ENCODE data around the gene KCNN1.
"Not testable (repeated sequence)": the region's sequence is repeated elsewhere in the genome, so short reads cannot be mapped to it uniquely, and the experiment has no call there.

Gene KCNN1

DNA sequence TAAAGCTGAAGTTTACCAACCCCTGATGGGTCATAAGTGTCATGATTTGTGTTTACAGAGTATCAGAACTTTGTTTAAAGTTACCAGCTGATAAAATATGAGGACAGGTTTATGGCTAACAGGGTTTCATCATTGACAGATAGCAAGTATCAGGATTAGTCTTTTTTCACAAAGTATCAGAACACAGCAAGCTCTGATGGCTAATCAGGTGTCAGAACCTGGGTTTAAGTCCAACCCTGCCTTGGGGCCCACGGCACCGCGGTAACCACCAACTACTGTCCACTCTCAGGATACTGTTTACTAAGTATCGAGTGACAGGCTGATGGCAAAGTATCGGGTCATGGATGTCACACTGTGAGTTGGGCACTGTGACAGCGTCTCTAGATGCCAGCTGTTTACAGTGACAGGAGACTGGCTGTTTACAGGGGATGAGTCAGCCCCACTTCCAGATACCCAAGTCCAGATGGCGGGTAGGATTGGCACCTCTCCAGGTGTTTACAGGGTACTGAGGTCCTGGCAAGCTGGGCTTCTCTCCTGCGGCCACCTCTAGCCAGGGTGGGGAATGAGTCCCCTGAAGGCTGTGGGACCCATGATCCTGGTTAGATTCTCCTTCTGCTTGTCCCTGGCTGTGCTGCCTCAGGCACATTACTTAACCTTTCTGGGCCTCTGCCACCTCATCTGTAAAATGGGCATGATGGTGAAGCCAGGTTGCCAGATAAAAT, 62.9 kb downstream of the KCNN1 start:
- TF ChIP-seq, protein P1, sequence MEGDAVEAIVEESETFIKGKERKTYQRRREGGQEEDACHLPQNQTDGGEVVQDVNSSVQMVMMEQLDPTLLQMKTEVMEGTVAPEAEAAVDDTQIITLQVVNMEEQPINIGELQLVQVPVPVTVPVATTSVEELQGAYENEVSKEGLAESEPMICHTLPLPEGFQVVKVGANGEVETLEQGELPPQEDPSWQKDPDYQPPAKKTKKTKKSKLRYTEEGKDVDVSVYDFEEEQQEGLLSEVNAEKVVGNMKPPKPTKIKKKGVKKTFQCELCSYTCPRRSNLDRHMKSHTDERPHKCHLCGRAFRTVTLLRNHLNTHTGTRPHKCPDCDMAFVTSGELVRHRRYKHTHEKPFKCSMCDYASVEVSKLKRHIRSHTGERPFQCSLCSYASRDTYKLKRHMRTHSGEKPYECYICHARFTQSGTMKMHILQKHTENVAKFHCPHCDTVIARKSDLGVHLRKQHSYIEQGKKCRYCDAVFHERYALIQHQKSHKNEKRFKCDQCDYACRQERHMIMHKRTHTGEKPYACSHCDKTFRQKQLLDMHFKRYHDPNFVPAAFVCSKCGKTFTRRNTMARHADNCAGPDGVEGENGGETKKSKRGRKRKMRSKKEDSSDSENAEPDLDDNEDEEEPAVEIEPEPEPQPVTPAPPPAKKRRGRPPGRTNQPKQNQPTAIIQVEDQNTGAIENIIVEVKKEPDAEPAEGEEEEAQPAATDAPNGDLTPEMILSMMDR (IDR thresholded peaks at IDR 0.05; ENCODE audit: low read depth, low read length) = no peak
- H3K4me3 ChIP-seq (ENCODE audit: low read depth, low read length) = no peak overlapping the region
- DNase-seq = peak; percentile 85
- no peaks in the 10 kb centered on the region for H3K27me3 ChIP-seq
- H3K36me3 ChIP-seq = no peaks in the 10 kb centered on the region
- no peaks in the 10 kb centered on the region for H3K9me3 ChIP-seq
- H3K4me1 ChIP-seq = no peaks in the 10 kb centered on the region

DNA sequence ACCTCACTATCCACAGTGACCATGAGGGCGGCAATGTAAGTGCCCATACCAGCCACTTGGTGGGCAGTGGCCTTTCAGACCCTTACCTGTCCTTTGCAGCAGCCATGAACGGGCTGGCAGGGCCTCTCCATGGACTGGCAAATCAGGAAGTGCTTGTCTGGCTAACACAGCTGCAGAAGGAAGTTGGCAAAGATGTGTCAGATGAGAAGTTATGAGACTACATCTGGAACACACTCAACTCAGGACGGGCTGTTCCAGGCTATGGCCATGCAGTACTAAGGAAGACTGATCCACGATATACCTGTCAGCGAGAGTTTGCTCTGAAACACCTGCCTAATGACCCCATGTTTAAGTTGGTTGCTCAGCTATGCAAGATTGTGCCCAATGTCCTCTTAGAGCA, 64.5 kb downstream of the KCNN1 start:
- H3K27me3 ChIP-seq; H3K9me3 ChIP-seq; H3K4me1 ChIP-seq; DNase-seq; H3K4me3 ChIP-seq (ENCODE audit: low read depth, low read length); H3K36me3 ChIP-seq: not testable (repeated sequence)

DNA sequence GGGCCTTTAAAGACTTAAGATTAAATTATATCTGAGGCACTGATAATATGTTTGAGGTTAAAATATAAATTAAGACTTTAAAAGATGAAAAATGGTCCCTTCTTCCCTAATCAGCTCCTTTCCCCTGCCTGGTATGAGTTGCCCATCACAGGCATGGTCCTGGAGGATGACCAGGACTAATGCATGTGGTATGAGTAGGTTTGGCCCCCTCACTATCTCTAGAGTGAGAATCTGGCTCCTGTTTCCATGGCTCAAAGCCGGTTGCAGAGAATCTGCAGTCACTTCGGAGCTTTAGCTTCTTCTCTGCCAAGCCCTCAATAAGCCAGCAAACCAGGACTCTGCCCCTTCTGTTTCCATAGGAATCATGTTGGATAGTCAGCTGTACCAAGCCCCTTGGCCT, 65.2 kb downstream of the KCNN1 start:
- H3K4me1 ChIP-seq; DNase-seq; H3K36me3 ChIP-seq; H3K4me3 ChIP-seq (ENCODE audit: low read depth, low read length); H3K27me3 ChIP-seq; H3K9me3 ChIP-seq: not testable (repeated sequence)

- DNase-seq = no peak
- TF ChIP-seq, protein P1 (IDR thresholded peaks at IDR 0.05; ENCODE audit: low read depth, low read length) = no peak
- H3K36me3 ChIP-seq = no peaks in the 10 kb centered on the region
Observed at GRCh38 chr19:18041054-18041453, 74.1 kb downstream of the KCNN1 start.

GRCh38 chr19:18043676-18044075, 76.8 kb downstream of the KCNN1 start:
- no peaks in the 10 kb centered on the region for H3K36me3 ChIP-seq
- DNase-seq = no peak
- H3K4me1 ChIP-seq = no peaks in the 10 kb centered on the region
- no peak overlapping the region for H3K4me3 ChIP-seq (ENCODE audit: low read depth, low read length)
- TF ChIP-seq, protein P1 (IDR thresholded peaks at IDR 0.05; ENCODE audit: low read depth, low read length) = no peak
- H3K9me3 ChIP-seq = no peaks in the 10 kb centered on the region; the same call in 1 of the 2 replicates
- H3K27me3 ChIP-seq = peaks cover 2% of the 10 kb centered on the region; the same call in 1 of the 2 replicates

More at GRCh38 chr19:18041054-18041453, 74.1 kb downstream of the KCNN1 start:
- Histone ChIP-seq H3K9me3 (no peaks in the 10 kb centered on the region; the same call in 1 of the 2 replicates), H3K4me1 (no peaks in the 10 kb centered on the region), H3K27me3 (peaks cover 2% of the 10 kb centered on the region; the same call in 1 of the 2 replicates), H3K4me3 (ENCODE audit: low read depth, low read length) (no peak overlapping the region)

DNA sequence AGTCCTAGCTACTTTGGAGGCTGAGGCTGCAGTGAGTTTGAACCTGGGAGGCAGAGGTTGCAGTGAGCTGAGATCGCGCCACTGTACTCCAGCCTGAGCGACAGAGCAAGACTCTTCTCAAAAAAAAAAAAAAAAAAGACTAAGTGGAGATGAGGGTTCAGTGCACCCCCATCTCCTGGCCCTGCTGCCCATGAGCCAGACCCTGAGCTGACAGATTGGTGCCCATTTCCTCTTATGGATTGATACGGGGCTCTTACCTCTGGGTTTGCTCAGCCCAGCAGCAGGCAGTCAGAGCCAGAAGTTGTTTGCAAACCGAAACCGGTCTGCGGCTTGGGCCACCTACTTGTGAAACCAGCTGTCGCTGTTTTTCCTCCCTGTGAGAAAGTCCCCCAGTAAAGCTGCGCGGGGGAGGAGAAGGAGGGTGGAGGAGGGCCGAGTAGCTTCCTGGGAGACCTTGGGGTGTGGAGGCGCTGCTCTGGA, 78.0 kb downstream of the KCNN1 start:
- no peak overlapping the region for H3K4me3 ChIP-seq (ENCODE audit: low read depth, low read length)
- TF ChIP-seq, protein P1 (IDR thresholded peaks at IDR 0.05; ENCODE audit: low read depth, low read length) = no peak

GRCh38 chr19:18045307-18046050, 78.6 kb downstream of the KCNN1 start:
- no peak for DNase-seq
- Histone ChIP-seq H3K9me3 (no peaks in the 10 kb centered on the region; the same call in 1 of the 2 replicates), H3K4me1 (no peaks in the 10 kb centered on the region), H3K4me3 (ENCODE audit: low read depth, low read length) (no peak overlapping the region), H3K36me3 (no peaks in the 10 kb centered on the region), H3K27me3 (peaks cover 2% of the 10 kb centered on the region)
- TF ChIP-seq, protein P1 (IDR thresholded peaks at IDR 0.05; ENCODE audit: low read depth, low read length) = no peak

More for the DNA sequence above, 78.0 kb downstream of the KCNN1 start:
- Histone ChIP-seq H3K36me3 (no peaks in the 10 kb centered on the region), H3K27me3 (peaks cover 2% of the 10 kb centered on the region), H3K4me1 (no peaks in the 10 kb centered on the region), H3K9me3 (no peaks in the 10 kb centered on the region; the same call in 1 of the 2 replicates)
- DNase-seq = no peak

Measured in BE2C (cell line).